ENCODE results near the gene PHACTR3.

DNA sequence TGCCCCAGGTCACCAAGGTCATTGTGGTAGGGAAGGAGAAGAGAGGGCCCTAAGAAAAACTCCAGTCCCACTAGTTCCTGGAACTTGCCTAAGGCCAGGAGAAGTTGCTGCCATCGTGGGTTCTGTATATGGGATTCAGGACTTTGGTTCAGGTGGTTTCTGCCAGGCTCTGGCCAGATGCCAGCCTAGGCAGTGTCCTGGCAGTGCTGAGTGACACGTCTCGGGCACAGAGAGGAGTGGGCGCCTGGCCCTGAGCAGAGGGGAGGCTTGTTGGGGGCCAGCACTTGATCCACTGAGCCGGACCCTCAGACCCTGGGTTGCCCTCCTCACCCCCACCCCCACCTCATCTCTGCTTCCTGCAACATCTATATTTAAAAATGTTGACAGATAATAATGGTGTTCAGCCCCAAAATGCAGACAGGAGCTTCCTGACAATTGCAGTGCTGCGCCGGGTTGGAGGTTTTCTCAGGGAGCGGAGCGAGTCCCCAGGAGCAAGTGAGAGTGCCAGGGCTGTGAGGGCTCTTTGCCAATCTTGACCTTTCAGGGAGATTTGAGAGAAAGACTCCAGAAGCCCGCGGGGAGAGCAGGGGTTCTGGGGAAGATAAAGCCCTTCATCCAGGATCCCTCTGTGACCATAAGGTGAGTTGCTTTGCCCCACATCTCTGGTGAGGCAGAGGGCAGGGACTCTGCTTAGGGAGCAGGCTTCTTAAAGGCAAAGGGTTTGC lies 71.9 kb downstream of the PHACTR3 start:
- no peak for TF ChIP-seq CTCF (IDR thresholded peaks at IDR 0.05; ENCODE audit: low read length)
- TF ChIP-seq EZH2 (IDR thresholded peaks at IDR 0.05; ENCODE audit: borderline replicate concordance, low read length), result no peak

Data from OCI-LY1 (cell line).